SJCRH30 (cell line): ENCODE data around the gene HDAC1. TPM values are rescaled to one million over a fixed set of nuclear protein-coding genes. Genes with fewer than 3 reads are reported as not detected.
"Not testable (repeated sequence)": the region's sequence is repeated elsewhere in the genome, so short reads cannot be mapped to it uniquely, and the experiment has no call there.

Source experiments
- DNase-seq, 2 experiments: peaks; one replicate each; pipeline ENCODE4 v3.0.0-alpha.2; 2015 to 2020
- H3K27ac ChIP-seq: fragments of 250-450 bp; sonication (Bioruptor Pico); 2 replicates; pipeline ENCODE4 v1.5.1; 2020; ENCODE audit warnings: mild to moderate bottlenecking, moderate library complexity
- H3K27me3 ChIP-seq: fragments of 250-450 bp; sonication (Bioruptor Pico); 2 replicates; pipeline ENCODE4 v1.5.1; 2020; ENCODE audit warnings: mild to moderate bottlenecking, moderate library complexity
- H3K36me3 ChIP-seq: fragments of 250-450 bp; sonication (Bioruptor Pico); 2 replicates; pipeline ENCODE4 v1.5.1; 2020; ENCODE audit warnings: mild to moderate bottlenecking, moderate library complexity
- H3K4me1 ChIP-seq: fragments of 250-450 bp; sonication (Bioruptor Pico); 2 replicates; pipeline ENCODE4 v1.5.1; 2020; ENCODE audit warnings: mild to moderate bottlenecking, moderate library complexity
- H3K4me3 ChIP-seq: fragments of 250-450 bp; sonication (Bioruptor Pico); 2 replicates; pipeline ENCODE4 v1.5.1; 2020; ENCODE audit warnings: mild to moderate bottlenecking, moderate library complexity
- H3K9me3 ChIP-seq: fragments of 250-450 bp; sonication (Bioruptor Pico); replicated peaks from 2 replicates; pipeline ENCODE4 v1.5.1; 2020; ENCODE audit warnings: mild to moderate bottlenecking, moderate library complexity
- total RNA-seq: library from RNA; depleted of rRNA; stranded (reverse); fragments of >200 nt; shearing (Covaris generic); gene quantifications from 2 replicates; pipeline ENCODE4 v1.2.3, GENCODE V29; 2014

The HDAC1 gene
- total RNA-seq, 1 experiment from 2014 or later, result 160 TPM

GRCh38 chr1:32265846-32266245, 26.0 kb upstream of the HDAC1 start:
- no peak for DNase-seq
- H3K27ac ChIP-seq, result no peak overlapping the region
- no peaks in the 10 kb centered on the region for H3K27me3 ChIP-seq
- H3K4me1 ChIP-seq, result no peaks in the 10 kb centered on the region
- no peaks in the 10 kb centered on the region for H3K36me3 ChIP-seq
- no peak overlapping the region for H3K4me3 ChIP-seq
- H3K9me3 ChIP-seq, result no peaks in the 10 kb centered on the region

DNA sequence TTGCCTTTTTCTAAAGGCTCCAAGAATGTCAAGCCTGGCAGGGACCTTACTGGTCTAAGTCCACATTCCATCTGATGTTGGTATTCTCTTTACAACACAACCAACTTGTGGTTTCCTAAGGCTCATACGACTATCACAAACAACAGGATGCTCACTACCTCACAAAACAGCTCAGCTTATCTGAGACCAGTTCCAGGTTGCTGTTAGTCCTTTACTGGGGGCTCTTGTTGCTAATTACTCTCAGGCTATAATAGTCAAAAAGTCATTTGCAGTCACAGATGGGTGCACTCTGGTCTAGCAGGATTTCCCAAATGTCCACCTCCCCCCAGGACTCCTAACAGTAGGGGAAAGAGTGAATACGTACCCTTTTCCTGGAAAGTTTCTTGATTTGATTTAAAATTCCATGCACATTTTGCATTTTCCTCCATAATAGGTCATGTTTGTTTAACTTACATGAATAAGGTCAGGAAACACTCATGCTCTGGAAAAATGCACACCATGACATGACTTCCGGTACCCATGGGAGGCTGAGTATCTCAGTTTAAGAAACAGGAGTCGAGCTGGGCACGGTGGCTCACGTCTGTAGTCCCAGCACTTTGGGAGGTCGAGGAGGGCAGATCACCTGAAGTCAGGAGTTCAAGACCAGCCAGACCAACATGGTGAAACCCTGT, 24.8 kb upstream of the HDAC1 start:
- H3K4me1 ChIP-seq, result no peaks in the 10 kb centered on the region
- H3K27me3 ChIP-seq, result no peaks in the 10 kb centered on the region
- no peak for DNase-seq

DNA sequence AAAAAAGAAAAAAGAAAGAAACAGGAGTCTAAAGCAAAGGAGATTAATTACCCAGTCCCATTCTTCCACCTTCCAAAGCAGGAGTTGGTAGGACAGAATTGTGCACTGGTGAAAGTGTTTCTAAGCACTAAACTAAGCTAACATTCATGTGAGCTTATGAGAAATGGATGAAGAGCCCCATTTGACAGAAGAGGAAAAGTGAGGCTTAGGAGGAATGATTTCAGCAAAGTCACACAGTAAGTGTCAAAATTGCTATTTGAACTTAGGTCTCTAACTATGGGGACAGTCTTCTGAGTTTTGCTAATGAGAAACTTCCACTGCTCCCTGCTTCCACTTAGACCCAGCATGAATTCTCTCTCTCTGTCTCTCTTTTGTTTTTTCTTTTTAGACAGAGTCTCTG, 22.1 kb upstream of the HDAC1 start:
- H3K27ac ChIP-seq, result no peak overlapping the region
- DNase-seq, result no peak
- no peaks in the 10 kb centered on the region for H3K27me3 ChIP-seq
- H3K4me3 ChIP-seq, result no peak overlapping the region
- H3K36me3 ChIP-seq, result no peaks in the 10 kb centered on the region
- no peaks in the 10 kb centered on the region for H3K4me1 ChIP-seq
- H3K9me3 ChIP-seq, result no peaks in the 10 kb centered on the region

More for the DNA sequence above, 24.8 kb upstream of the HDAC1 start:
- Histone ChIP-seq H3K36me3 (no peaks in the 10 kb centered on the region), H3K9me3 (no peaks in the 10 kb centered on the region), H3K4me3 (no peak overlapping the region), H3K27ac (no peak overlapping the region)

DNA sequence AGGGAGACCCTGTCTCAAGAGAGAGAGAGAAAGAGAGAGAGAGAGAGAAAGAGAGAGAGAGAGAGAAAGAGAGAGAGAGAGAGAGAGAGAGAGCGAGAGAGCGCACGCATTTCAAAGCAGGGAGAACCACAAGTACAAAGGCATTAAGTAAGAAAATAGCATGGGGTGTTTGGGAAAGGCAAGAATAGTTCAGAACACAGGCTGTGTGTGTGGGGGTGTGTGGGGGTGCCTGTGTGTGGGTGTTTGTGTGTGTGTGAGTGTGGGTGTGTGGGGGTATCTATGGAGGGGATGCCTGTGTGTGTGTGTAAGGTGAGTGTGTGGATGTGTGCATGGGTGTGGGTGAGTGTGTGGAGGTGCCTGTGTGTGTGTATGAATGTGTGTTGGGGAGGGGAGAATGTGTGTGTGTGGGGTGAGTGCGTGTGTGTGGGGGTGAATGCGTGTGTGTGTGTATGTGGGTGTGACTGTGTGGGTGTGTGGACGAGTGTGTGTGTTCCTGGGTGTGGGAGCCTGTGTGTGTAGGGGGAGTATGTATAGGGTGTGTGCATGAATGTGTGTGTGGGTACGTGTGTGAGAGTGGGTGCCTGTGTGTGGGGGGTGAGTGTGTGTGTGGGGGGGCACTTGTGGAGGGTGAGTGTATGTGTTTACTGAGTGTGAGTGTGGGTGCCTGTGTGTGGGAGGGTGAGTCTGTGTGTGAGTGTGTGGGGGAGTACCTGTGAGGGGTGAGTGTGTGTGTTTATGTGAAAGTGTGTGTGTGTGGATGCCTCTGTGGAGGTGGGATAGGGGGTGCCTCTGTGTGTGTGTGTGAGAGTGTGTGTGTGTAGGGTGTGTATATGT, 19.1 kb upstream of the HDAC1 start:
- H3K27me3 ChIP-seq, result peaks cover 3% of the 10 kb centered on the region; the same call in 1 of the 2 replicates
- no peaks in the 10 kb centered on the region for H3K9me3 ChIP-seq
- H3K4me3 ChIP-seq, result no peak overlapping the region
- DNase-seq, result no peak
- no peaks in the 10 kb centered on the region for H3K36me3 ChIP-seq
- H3K27ac ChIP-seq, result no peak overlapping the region
- H3K4me1 ChIP-seq, result no peaks in the 10 kb centered on the region

DNA sequence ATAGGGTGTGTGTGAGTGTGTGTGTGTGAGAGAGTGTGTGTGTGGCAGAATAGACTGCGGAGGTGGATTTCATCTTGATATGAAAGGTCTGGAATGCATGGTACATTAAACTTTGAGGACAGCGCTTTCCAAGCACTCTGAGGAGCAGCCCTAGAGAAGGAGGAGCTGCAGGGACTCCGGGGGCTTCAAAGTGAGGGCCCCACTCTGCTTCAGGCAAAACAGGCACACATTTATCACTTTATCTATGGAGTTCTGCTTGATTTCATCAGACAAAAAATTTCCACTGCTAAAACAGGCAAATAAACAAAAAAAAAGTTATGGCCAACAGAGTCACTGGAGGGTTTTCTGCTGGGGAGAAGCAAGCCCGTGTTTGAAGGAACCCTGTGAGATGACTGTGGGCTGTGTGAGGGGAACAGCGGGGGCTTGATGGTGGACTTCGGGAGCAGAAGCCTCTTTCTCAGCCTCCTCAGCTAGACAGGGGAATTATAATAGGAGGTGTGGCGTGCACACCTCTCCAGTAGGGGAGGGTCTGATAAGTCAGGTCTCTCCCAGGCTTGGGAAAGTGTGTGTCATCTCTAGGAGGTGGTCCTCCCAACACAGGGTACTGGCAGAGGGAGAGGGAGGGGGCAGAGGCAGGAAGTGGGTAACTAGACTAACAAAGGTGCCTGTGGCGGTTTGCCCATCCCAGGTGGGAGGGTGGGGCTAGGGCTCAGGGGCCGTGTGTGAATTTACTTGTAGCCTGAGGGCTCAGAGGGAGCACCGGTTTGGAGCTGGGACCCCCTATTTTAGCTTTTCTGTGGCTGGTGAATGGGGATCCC, 18.3 kb upstream of the HDAC1 start:
- DNase-seq, result no peak
- no peak overlapping the region for H3K27ac ChIP-seq
- no peaks in the 10 kb centered on the region for H3K36me3 ChIP-seq
- no peak overlapping the region for H3K4me3 ChIP-seq
- H3K4me1 ChIP-seq, result no peaks in the 10 kb centered on the region
- no peaks in the 10 kb centered on the region for H3K9me3 ChIP-seq
- peaks cover 3% of the 10 kb centered on the region; the same call in 1 of the 2 replicates for H3K27me3 ChIP-seq

- Histone ChIP-seq H3K4me1 (no peaks in the 10 kb centered on the region), H3K9me3 (no peaks in the 10 kb centered on the region), H3K27me3 (peaks cover 3% of the 10 kb centered on the region; the same call in 1 of the 2 replicates), H3K36me3 (no peaks in the 10 kb centered on the region), H3K27ac (no peak overlapping the region), H3K4me3 (no peak overlapping the region)
- no peak for DNase-seq
These were observed 17.1 kb upstream of the HDAC1 start for GRCh38 chr1:32274646-32275340.

- Histone ChIP-seq H3K27ac (no peak overlapping the region), H3K27me3 (peaks cover 3% of the 10 kb centered on the region; the same call in 1 of the 2 replicates), H3K4me1 (no peaks in the 10 kb centered on the region), H3K36me3 (no peaks in the 10 kb centered on the region), H3K4me3 (no peak overlapping the region), H3K9me3 (no peaks in the 10 kb centered on the region)
- no peak for DNase-seq
These were observed 16.5 kb upstream of the HDAC1 start for GRCh38 chr1:32275424-32275823.

- H3K27me3 ChIP-seq, result peaks cover 3% of the 10 kb centered on the region; the same call in 1 of the 2 replicates
- H3K27ac ChIP-seq, result no peak overlapping the region
- no peaks in the 10 kb centered on the region for H3K4me1 ChIP-seq
- no peaks in the 10 kb centered on the region for H3K9me3 ChIP-seq
- DNase-seq, result peak; percentile 53 to 56
- H3K4me3 ChIP-seq, result no peak overlapping the region
- no peaks in the 10 kb centered on the region for H3K36me3 ChIP-seq
These were observed 15.7 kb upstream of the HDAC1 start for GRCh38 chr1:32276032-32276782.

DNA sequence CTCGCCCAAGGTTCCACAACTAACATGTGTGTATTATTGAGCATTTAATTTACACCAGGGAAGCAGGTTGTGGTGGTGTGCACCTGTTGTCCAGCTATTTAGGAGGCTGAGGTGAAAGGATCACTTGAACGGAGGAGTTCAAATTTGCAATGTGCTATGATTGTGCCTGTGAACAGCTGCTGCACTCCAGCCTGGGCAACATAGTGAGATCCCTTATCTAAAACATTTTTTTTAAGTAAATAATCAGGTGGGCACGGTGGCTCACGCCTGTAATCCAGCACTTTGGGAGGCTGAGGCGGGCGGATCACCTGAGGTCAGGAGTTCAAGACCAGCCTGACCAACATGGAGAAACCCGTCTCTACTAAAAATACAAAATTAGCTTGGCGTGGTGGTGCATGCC, 7.1 kb upstream of the HDAC1 start:
- not testable (repeated sequence) for H3K4me1 ChIP-seq, H3K4me3 ChIP-seq, DNase-seq, H3K27ac ChIP-seq, H3K27me3 ChIP-seq, H3K36me3 ChIP-seq, H3K9me3 ChIP-seq

DNA sequence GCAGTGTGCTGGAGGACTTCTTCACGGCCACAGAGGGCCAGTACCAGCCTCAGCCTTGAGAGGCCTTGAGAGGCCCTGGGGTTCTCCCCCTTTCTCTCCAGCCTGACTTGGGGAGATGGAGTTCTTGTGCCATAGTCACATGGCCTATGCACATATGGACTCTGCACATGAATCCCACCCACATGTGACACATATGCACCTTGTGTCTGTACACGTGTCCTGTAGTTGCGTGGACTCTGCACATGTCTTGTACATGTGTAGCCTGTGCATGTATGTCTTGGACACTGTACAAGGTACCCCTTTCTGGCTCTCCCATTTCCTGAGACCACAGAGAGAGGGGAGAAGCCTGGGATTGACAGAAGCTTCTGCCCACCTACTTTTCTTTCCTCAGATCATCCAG, 6.2 kb upstream of the HDAC1 start:
- no peaks in the 10 kb centered on the region for H3K36me3 ChIP-seq
- DNase-seq, result no peak
- H3K27me3 ChIP-seq, result no peaks in the 10 kb centered on the region
- H3K4me1 ChIP-seq, result no peaks in the 10 kb centered on the region
- no peak overlapping the region for H3K4me3 ChIP-seq
- H3K27ac ChIP-seq, result no peak overlapping the region
- no peaks in the 10 kb centered on the region for H3K9me3 ChIP-seq

- no peak overlapping the region for H3K27ac ChIP-seq
- 0 out of 2 replicates have a peak, but pooled peaks cover 2% of the 10 kb centered on the region for H3K4me1 ChIP-seq
- no peaks in the 10 kb centered on the region for H3K9me3 ChIP-seq
- H3K27me3 ChIP-seq, result no peaks in the 10 kb centered on the region
- DNase-seq, result no peak
- H3K4me3 ChIP-seq, result no peak overlapping the region
- no peaks in the 10 kb centered on the region for H3K36me3 ChIP-seq
These were observed 5.1 kb upstream of the HDAC1 start for GRCh38 chr1:32286763-32287162.

DNA sequence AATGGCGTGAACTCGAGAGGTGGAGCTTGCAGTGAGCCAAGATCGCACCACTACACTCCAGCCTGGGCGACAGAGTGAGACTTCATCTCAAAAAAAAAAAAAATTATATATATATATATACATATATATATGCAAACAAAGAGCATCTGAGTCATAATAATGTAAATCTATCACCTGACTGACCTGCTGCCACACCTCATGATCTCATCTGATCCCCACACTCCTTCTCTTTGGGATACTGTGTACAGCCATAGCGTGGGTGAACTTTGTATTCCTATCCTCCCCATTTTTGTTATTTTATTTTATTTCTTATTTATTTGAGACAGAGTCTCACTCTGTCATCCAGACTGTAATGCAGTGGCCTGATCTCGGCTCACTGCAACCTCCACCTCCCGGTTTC, 2.6 kb upstream of the HDAC1 start:
- H3K4me3 ChIP-seq, result no peak overlapping the region
- no peaks in the 10 kb centered on the region for H3K36me3 ChIP-seq
- no peaks in the 10 kb centered on the region for H3K27me3 ChIP-seq
- no peak overlapping the region for H3K27ac ChIP-seq
- no peak for DNase-seq
- 0 out of 2 replicates have a peak, but pooled peaks cover 2% of the 10 kb centered on the region for H3K4me1 ChIP-seq
- no peaks in the 10 kb centered on the region for H3K9me3 ChIP-seq

- Histone ChIP-seq H3K4me3 (peak overlapping the region; percentile 91), H3K4me1 (0 out of 2 replicates have a peak, but pooled peaks cover 2% of the 10 kb centered on the region), H3K27ac (peak overlapping the region; percentile 28), H3K27me3 (no peaks in the 10 kb centered on the region), H3K9me3 (no peaks in the 10 kb centered on the region), H3K36me3 (no peaks in the 10 kb centered on the region)
- DNase-seq, result peak in 1 of 2 experiments; percentile 43
These were observed 657 bp upstream of the HDAC1 start for GRCh38 chr1:32291145-32291707.
